OCI-LY1 (cell line): Measurements from ENCODE around the gene LCE6A.

Experiments used
- H2AFZ ChIP-seq: fragments of 200-600 bp; sonication (generic), shearing (Covaris generic); 2 replicates; pipeline ENCODE4 v1.6.0; 2014; ENCODE audit warnings: antibody characterized with exemption, mild to moderate bottlenecking, low read length
- H3F3A ChIP-seq: fragments of 200-600 bp; sonication (generic), shearing (Covaris generic); 2 replicates; pipeline ENCODE4 v1.6.0; 2014; ENCODE audit warnings: mild to moderate bottlenecking, antibody characterized with exemption, low read length, moderate library complexity; ENCODE audit not compliant: insufficient read depth
- H3K27ac ChIP-seq: fragments of 200-600 bp; sonication (generic); 2 replicates; pipeline ENCODE4 v1.5.1; 2014; ENCODE audit warnings: low read length, mixed run types, mild to moderate bottlenecking, low read depth; ENCODE audit not compliant: poor library complexity, severe bottlenecking
- H3K27me3 ChIP-seq: fragments of 200-600 bp; sonication (generic); 2 replicates; pipeline ENCODE4 v1.6.0; 2014; ENCODE audit warnings: antibody characterized with exemption, mild to moderate bottlenecking, low read length, moderate library complexity; ENCODE audit not compliant: insufficient read depth
- H3K36me3 ChIP-seq: fragments of 200-600 bp; sonication (generic); 2 replicates; pipeline ENCODE4 v1.6.1; 2014; ENCODE audit warnings: mild to moderate bottlenecking, antibody characterized with exemption, low read length, moderate library complexity, mixed read lengths; ENCODE audit not compliant: insufficient read depth
- H3K4me1 ChIP-seq: fragments of 200-600 bp; sonication (generic); 2 replicates; pipeline ENCODE4 v1.5.1; 2014; ENCODE audit warnings: mild to moderate bottlenecking, low read length, moderate library complexity; ENCODE audit not compliant: insufficient read depth, severe bottlenecking
- H3K4me2 ChIP-seq: fragments of 200-600 bp; sonication (generic), shearing (Covaris generic); 2 replicates; pipeline ENCODE4 v1.6.1; 2014; ENCODE audit warnings: low read length
- H3K4me3 ChIP-seq: fragments of 200-600 bp; sonication (generic); 2 replicates; pipeline ENCODE4 v1.5.1; 2014; ENCODE audit warnings: low read length, low read depth, mild to moderate bottlenecking, mixed read lengths; ENCODE audit not compliant: poor library complexity, severe bottlenecking
- H3K79me2 ChIP-seq: fragments of 200-600 bp; shearing (Covaris generic); 2 replicates; pipeline ENCODE4 v1.6.1; 2016; ENCODE audit warnings: mixed run types, low read length, mixed read lengths; ENCODE audit not compliant: insufficient read depth
- H3K9ac ChIP-seq: fragments of 200-600 bp; sonication (generic), shearing (Covaris generic); 2 replicates; pipeline ENCODE4 v1.6.1; 2014; ENCODE audit warnings: mild to moderate bottlenecking, low read length, mixed read lengths
- H3K9me2 ChIP-seq: fragments of 200-600 bp; sonication (generic), shearing (Covaris generic); 2 replicates; pipeline ENCODE4 v1.6.1; 2014; ENCODE audit warnings: low read depth, mild to moderate bottlenecking, low read length, mixed read lengths
- H3K9me3 ChIP-seq: fragments of 200-600 bp; shearing (Covaris generic); 2 replicates; pipeline ENCODE4 v1.6.1; 2014; ENCODE audit warnings: low read length, mixed read lengths
- H4K20me1 ChIP-seq: fragments of 200-600 bp; sonication (generic), shearing (Covaris generic); 2 replicates; pipeline ENCODE4 v1.6.0; 2016; ENCODE audit warnings: mild to moderate bottlenecking, low read length; ENCODE audit not compliant: insufficient read depth
- CTCF ChIP-seq: fragments of 200-600 bp; sonication (generic), shearing (Covaris generic); IDR thresholded peaks from 2 replicates; pipeline ENCODE4 v1.5.1; 2017; ENCODE audit warnings: mild to moderate bottlenecking, antibody characterized with exemption, low read length, moderate library complexity, mixed read lengths
- EZH2 ChIP-seq: fragments of 200-600 bp; sonication (generic), shearing (Covaris generic); IDR thresholded peaks from 2 replicates; pipeline ENCODE4 v1.8.0; 2017; ENCODE audit warnings: borderline replicate concordance, mixed run types, mild to moderate bottlenecking, antibody characterized with exemption, low read length, moderate library complexity, mixed read lengths

The LCE6A gene

DNA sequence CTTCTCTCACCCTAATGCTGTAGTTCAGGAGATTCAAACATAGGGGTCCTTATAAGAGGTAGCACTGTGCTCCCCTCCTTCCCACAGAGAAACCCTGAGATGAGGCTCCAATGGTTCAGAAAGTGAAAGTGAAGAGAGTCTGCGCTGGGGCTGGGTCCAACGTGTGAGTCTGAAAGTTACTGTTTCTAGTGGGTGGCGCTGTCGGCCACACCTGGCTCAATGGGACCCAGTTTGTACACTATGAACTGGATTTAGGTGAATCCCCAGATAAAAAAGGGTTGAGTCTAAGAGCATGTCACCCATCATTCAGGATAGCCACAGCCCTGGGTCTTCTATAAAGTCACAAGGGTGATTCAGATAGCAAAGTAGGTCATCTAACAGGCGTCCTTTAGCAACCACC is 38.3 kb downstream of the LCE6A start:
- no peaks in the 10 kb centered on the region for H3K4me1 ChIP-seq
- H3K36me3 ChIP-seq: no peaks in the 10 kb centered on the region
- H3K4me3 ChIP-seq: no peak overlapping the region
- no peaks in the 10 kb centered on the region for H3K27me3 ChIP-seq
- TF ChIP-seq CTCF (no peak), EZH2 (no peak)
- no peaks in the 10 kb centered on the region for H3K9me2 ChIP-seq
- H4K20me1 ChIP-seq: no peaks in the 10 kb centered on the region
- no peak overlapping the region for H3K27ac ChIP-seq
- H3K9ac ChIP-seq: no peak overlapping the region
- no peak overlapping the region for H3K4me2 ChIP-seq
- no peaks in the 10 kb centered on the region for H3K9me3 ChIP-seq
- no peaks in the 10 kb centered on the region for H3F3A ChIP-seq
- H3K79me2 ChIP-seq: no peaks in the 10 kb centered on the region
- no peak overlapping the region for H2AFZ ChIP-seq

- no peak overlapping the region for H2AFZ ChIP-seq
- H3K27ac ChIP-seq: no peak overlapping the region
These were observed 41.4 kb downstream of the LCE6A start for GRCh38 chr1:152884085-152884484.

GRCh38 chr1:152884506-152884905 is 41.9 kb downstream of the LCE6A start:
- Histone ChIP-seq H3K9ac (no peak overlapping the region), H3K9me2 (no peaks in the 10 kb centered on the region), H3K79me2 (no peaks in the 10 kb centered on the region), H2AFZ (no peak overlapping the region), H3F3A (no peaks in the 10 kb centered on the region), H3K27ac (no peak overlapping the region), H3K9me3 (no peaks in the 10 kb centered on the region), H3K4me3 (no peak overlapping the region), H4K20me1 (no peaks in the 10 kb centered on the region), H3K27me3 (no peaks in the 10 kb centered on the region), H3K36me3 (no peaks in the 10 kb centered on the region), H3K4me1 (no peaks in the 10 kb centered on the region), H3K4me2 (no peak overlapping the region)
- TF ChIP-seq CTCF (no peak), EZH2 (no peak)

More at GRCh38 chr1:152884085-152884484, 41.4 kb downstream of the LCE6A start:
- TF ChIP-seq CTCF (no peak), EZH2 (no peak)
- Histone ChIP-seq H4K20me1 (no peaks in the 10 kb centered on the region), H3F3A (no peaks in the 10 kb centered on the region), H3K27me3 (no peaks in the 10 kb centered on the region), H3K9me3 (no peaks in the 10 kb centered on the region), H3K36me3 (no peaks in the 10 kb centered on the region), H3K79me2 (no peaks in the 10 kb centered on the region), H3K4me2 (no peak overlapping the region), H3K4me3 (no peak overlapping the region), H3K4me1 (no peaks in the 10 kb centered on the region), H3K9ac (no peak overlapping the region), H3K9me2 (no peaks in the 10 kb centered on the region)
